ENCODE results near the gene RUNX1.

The RUNX1 gene

DNA sequence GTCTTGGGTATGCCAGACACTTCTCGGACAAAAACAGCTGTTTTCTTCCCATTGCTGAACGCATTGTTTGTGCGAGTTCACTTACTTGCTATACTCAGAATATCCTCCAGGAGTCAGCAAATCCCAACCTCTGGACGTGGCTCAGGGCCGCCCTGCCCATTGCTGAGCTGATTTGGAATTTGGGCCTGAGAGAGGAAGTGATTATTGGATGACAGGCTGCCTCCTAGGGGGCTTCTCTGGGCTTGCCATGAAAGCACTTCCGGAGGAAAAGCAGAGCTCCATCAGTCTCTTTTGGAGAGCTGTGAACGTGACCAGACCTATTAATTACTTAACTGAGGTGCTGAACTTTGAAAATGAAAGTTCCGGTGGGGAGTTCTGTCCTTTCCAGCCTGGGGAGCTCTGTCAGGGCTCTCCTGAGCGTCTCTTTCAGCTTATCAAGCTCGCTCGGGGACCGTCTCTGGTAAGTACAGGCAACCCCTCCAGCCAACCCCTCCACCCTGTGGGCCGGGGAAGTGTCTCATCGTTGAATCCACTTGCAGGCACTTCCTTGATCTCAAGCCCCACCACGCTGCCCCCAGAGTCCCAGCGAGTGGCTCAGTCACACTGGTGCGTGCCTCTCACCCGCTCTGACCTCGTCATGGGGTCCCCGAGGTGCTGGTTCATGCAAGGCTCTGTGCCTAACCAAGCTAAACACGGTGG, 303.4 kb downstream of the RUNX1 start:
- TF ChIP-seq, protein P1, sequence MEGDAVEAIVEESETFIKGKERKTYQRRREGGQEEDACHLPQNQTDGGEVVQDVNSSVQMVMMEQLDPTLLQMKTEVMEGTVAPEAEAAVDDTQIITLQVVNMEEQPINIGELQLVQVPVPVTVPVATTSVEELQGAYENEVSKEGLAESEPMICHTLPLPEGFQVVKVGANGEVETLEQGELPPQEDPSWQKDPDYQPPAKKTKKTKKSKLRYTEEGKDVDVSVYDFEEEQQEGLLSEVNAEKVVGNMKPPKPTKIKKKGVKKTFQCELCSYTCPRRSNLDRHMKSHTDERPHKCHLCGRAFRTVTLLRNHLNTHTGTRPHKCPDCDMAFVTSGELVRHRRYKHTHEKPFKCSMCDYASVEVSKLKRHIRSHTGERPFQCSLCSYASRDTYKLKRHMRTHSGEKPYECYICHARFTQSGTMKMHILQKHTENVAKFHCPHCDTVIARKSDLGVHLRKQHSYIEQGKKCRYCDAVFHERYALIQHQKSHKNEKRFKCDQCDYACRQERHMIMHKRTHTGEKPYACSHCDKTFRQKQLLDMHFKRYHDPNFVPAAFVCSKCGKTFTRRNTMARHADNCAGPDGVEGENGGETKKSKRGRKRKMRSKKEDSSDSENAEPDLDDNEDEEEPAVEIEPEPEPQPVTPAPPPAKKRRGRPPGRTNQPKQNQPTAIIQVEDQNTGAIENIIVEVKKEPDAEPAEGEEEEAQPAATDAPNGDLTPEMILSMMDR (IDR thresholded peaks at IDR 0.05; ENCODE audit: control insufficient read depth, insufficient read depth, low read depth, low read length, missing control alignments) = peak; percentile 86
- DNase-seq (ENCODE audit: low read depth) = peak; percentile 59
- no peak overlapping the region for H3K4me3 ChIP-seq (ENCODE audit: control insufficient read depth, low read depth, low read length)

DNA sequence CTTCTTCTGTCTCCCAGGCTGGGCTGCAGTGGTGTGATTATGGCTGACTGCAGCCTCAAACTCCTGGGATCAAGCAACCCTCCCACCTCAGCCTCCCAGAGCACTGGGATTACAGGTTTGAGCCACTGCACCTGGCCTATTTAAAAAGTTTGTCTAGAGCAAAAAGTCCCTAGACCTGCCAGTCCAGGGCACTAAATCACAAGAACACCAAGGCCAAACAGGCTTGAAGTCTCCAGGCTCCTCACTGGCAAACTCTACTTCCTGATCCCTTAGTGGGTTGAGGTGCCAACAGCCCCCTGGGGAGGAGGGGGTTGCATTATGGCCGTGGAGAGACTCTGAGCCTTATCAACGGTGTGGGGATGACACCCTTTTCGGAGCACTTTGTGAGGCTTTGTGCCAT, 304.3 kb downstream of the RUNX1 start:
- H3K4me3 ChIP-seq (ENCODE audit: control insufficient read depth, low read depth, low read length) = no peak overlapping the region
- no peak for DNase-seq (ENCODE audit: low read depth)
- TF ChIP-seq, protein P1 (IDR thresholded peaks at IDR 0.05; ENCODE audit: control insufficient read depth, insufficient read depth, low read depth, low read length, missing control alignments) = no peak

DNA sequence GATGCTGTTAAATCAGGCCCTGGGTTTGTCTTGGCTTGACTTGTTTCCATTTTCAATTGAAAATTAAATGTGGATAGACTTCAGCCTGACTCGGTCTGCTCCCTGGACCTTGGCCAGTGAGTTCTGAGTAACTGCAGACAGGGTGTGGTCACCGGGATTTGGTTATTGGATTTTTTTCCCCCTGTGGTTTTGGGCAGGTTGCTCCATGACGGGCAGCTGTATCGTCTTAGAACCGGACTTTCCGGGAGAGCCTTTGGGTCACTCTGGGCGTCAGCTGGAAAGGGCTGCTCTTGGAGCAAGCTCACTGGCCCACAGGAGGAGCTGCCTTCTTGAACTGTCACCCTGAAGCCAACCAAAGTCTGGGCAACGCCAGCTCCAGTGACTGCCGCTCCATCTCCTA, 305.3 kb downstream of the RUNX1 start:
- DNase-seq (ENCODE audit: low read depth) = peak; percentile 88
- H3K4me3 ChIP-seq (ENCODE audit: control insufficient read depth, low read depth, low read length) = no peak overlapping the region
- TF ChIP-seq, protein P1 (IDR thresholded peaks at IDR 0.05; ENCODE audit: control insufficient read depth, insufficient read depth, low read depth, low read length, missing control alignments) = no peak

DNA sequence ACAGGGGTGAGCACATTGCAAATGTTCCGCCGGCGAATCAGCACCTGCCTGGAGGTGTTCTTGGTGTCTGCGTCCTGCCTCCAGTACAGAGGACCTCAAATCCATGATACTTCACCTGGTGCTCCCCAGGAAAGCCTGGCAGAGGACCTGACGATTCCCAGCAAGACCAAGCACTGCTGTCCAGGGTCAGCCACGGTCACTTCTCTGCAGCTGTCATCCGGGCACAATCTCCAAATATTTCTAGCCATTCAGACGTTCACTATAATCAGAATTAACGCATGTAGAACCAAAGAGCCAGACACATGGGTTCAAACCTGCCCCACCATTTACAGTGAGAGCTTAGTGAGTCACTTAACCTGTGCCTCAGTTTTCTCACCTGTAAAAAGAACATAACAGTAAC, 305.8 kb downstream of the RUNX1 start:
- TF ChIP-seq, protein P1 (IDR thresholded peaks at IDR 0.05; ENCODE audit: control insufficient read depth, insufficient read depth, low read depth, low read length, missing control alignments) = no peak
- DNase-seq (ENCODE audit: low read depth) = no peak
- H3K4me3 ChIP-seq (ENCODE audit: control insufficient read depth, low read depth, low read length) = no peak overlapping the region

DNA sequence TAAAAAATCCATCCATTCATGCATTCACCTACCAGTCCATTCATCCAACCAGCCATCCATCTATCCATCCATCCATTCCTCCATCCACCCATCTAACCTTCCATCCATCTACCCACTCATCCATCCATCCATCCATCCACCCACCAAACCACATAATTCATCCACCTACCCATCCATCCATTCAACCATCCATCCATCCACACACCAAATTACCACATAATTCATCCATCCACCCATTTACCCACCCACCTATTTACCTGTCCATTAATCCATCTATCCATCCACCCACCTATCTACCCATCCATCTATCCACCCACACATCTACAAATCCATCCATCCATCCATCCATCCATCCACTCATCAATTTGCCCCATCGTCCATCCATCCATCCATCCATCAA, 308.9 kb downstream of the RUNX1 start:
- no peak overlapping the region for H3K4me3 ChIP-seq (ENCODE audit: control insufficient read depth, low read depth, low read length)
- TF ChIP-seq, protein P1 (IDR thresholded peaks at IDR 0.05; ENCODE audit: control insufficient read depth, insufficient read depth, low read depth, low read length, missing control alignments) = no peak
- no peak for DNase-seq (ENCODE audit: low read depth)

All from AG09309 (cell line).